ENCODE data around the gene COA7.

DNA sequence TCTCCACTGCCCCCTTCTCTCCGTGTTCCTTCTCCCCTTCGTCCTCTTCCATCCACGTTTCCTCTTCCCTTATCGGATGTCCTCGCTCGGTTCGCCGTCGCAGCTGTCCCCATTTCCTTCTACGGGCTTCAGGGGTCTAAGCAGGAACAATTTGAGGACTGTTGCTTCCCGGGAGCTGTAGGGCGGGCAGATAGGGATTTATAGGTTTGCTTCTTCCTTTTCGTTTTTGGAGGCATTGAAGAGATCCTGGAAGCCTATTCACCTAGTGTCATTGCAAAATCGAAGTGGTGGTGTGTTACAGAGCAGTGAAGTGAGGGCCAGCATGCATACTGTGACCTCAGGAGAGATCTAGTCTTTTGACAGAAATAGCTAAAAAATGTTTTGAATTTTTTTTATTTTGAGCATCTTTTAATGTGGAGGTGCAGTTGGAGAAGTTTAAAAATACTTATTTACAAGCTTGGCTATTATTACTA is 29.0 kb upstream of the COA7 start:
- TF ChIP-seq, protein P1, sequence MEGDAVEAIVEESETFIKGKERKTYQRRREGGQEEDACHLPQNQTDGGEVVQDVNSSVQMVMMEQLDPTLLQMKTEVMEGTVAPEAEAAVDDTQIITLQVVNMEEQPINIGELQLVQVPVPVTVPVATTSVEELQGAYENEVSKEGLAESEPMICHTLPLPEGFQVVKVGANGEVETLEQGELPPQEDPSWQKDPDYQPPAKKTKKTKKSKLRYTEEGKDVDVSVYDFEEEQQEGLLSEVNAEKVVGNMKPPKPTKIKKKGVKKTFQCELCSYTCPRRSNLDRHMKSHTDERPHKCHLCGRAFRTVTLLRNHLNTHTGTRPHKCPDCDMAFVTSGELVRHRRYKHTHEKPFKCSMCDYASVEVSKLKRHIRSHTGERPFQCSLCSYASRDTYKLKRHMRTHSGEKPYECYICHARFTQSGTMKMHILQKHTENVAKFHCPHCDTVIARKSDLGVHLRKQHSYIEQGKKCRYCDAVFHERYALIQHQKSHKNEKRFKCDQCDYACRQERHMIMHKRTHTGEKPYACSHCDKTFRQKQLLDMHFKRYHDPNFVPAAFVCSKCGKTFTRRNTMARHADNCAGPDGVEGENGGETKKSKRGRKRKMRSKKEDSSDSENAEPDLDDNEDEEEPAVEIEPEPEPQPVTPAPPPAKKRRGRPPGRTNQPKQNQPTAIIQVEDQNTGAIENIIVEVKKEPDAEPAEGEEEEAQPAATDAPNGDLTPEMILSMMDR (IDR thresholded peaks at IDR 0.05): no peak
- TF ChIP-seq ZFX (IDR thresholded peaks at IDR 0.05; ENCODE audit: borderline replicate concordance): no peak
